Tibial artery (tissue), 4 donors: ENCODE data around the gene DRGX.

Experiments
- DNase-seq, 2 donors: peaks; one replicate each; pipeline ENCODE4 v3.0.0-alpha.2; 2019
- H3K27ac ChIP-seq, 2 donors: fragments of 200-600 bp; sonication (generic) in 1 of 2; 1 replicate in 1 of 2; 2 replicates in 1 of 2; pipeline ENCODE4 v1.5.1; 2018 to 2019; ENCODE audit warnings: mild to moderate bottlenecking in 1 of 2
- H3K27me3 ChIP-seq, 2 donors: fragments of 200-600 bp; sonication (generic) in 1 of 2; one replicate each; pipeline versions ENCODE4 v1.5.1 to v1.6.0; 2016 to 2019
- H3K36me3 ChIP-seq, 3 donors: fragments of 200-600 bp; sonication (generic) in 2 of 3; one replicate each; pipeline ENCODE4 v1.5.1; 2016 to 2019; ENCODE audit warnings: mild to moderate bottlenecking in 2 of 3
- H3K4me1 ChIP-seq, 4 donors: fragments of 200-600 bp; sonication (generic) in 2 of 4; 1 replicate in 3 of 4; 2 replicates in 1 of 4; pipeline ENCODE4 v1.5.1; 2016 to 2019
- H3K4me3 ChIP-seq, 2 donors: fragments of 200-600 bp; sonication (generic) in 1 of 2; 1 replicate in 1 of 2; 2 replicates in 1 of 2; pipeline ENCODE4 v1.5.1; 2018 to 2019; ENCODE audit warnings: mild to moderate bottlenecking in 2 of 2
- H3K9me3 ChIP-seq, 3 donors: fragments of 200-600 bp; sonication (generic) in 1 of 3; one replicate each; pipeline ENCODE4 v1.5.1; 2016 to 2019
- CTCF ChIP-seq, 2 experiments: fragments of 200-600 bp in 1 of 2; fragments of 450-650 bp in 1 of 2; IDR thresholded peaks; one replicate each; pipeline ENCODE4 v1.5.1; 2017 to 2019; ENCODE audit warnings: antibody characterized with exemption in 2 of 2, mild to moderate bottlenecking in 1 of 2, moderate library complexity in 1 of 2
- intact Hi-C: fragments of 100-400 bp; cut with DNase I; formaldehyde crosslinking; loops from one replicate; pipeline ENCODE4 v1.15.0; 2023; ENCODE audit warnings: low total_unique reads

Gene DRGX

GRCh38 chr10:49354593-49354992, 41.3 kb downstream of the DRGX start:
- Histone ChIP-seq H3K36me3 (no peaks in the 10 kb centered on the region), H3K27me3 (no peaks in the 10 kb centered on the region), H3K4me1 (no peaks in the 10 kb centered on the region), H3K4me3 (no peak overlapping the region), H3K9me3 (peaks cover 0 to 12% (median 9%) of the 10 kb centered on the region in 3 donors), H3K27ac (no peak overlapping the region)
- DNase-seq: no peak
- intact Hi-C loops: no loop called here
- TF ChIP-seq CTCF (IDR thresholded peaks at IDR 0.05): no peak

GRCh38 chr10:49353895-49354566, 41.9 kb downstream of the DRGX start:
- no peak for TF ChIP-seq CTCF (IDR thresholded peaks at IDR 0.05)
- no peaks in the 10 kb centered on the region for H3K4me1 ChIP-seq
- no peak overlapping the region for H3K4me3 ChIP-seq
- intact Hi-C loops: no loop called here
- H3K27me3 ChIP-seq: no peaks in the 10 kb centered on the region
- H3K9me3 ChIP-seq: peaks cover 0 to 15% (median 13%) of the 10 kb centered on the region in 3 donors
- no peak for DNase-seq
- H3K27ac ChIP-seq: no peak overlapping the region
- no peaks in the 10 kb centered on the region for H3K36me3 ChIP-seq

- intact Hi-C loops: no loop called here
- no peaks in the 10 kb centered on the region for H3K27me3 ChIP-seq
- no peaks in the 10 kb centered on the region for H3K36me3 ChIP-seq
- H3K9me3 ChIP-seq: peaks cover 0 to 15% (median 13%) of the 10 kb centered on the region in 3 donors
- no peak overlapping the region for H3K27ac ChIP-seq
- no peak overlapping the region for H3K4me3 ChIP-seq
- no peak for DNase-seq
- no peak for TF ChIP-seq CTCF (IDR thresholded peaks at IDR 0.05)
- H3K4me1 ChIP-seq: no peaks in the 10 kb centered on the region
These were observed 42.6 kb downstream of the DRGX start for GRCh38 chr10:49353026-49353894.

GRCh38 chr10:49352323-49352722, 43.6 kb downstream of the DRGX start:
- Histone ChIP-seq H3K27me3 (no peaks in the 10 kb centered on the region), H3K9me3 (peaks cover 0 to 15% (median 13%) of the 10 kb centered on the region in 3 donors), H3K4me1 (no peaks in the 10 kb centered on the region), H3K27ac (no peak overlapping the region), H3K36me3 (no peaks in the 10 kb centered on the region), H3K4me3 (no peak overlapping the region)
- DNase-seq: no peak
- TF ChIP-seq CTCF (IDR thresholded peaks at IDR 0.05): no peak
- intact Hi-C loops: no loop called here

- H3K9me3 ChIP-seq: peaks cover 0 to 15% (median 13%) of the 10 kb centered on the region in 3 donors
These were observed 44.2 kb downstream of the DRGX start for GRCh38 chr10:49351669-49352068.

More at GRCh38 chr10:49351669-49352068, 44.2 kb downstream of the DRGX start:
- Histone ChIP-seq H3K36me3 (no peaks in the 10 kb centered on the region), H3K4me3 (no peak overlapping the region), H3K27ac (no peak overlapping the region), H3K27me3 (no peaks in the 10 kb centered on the region), H3K4me1 (no peaks in the 10 kb centered on the region)
- no peak for DNase-seq
- no peak for TF ChIP-seq CTCF (IDR thresholded peaks at IDR 0.05)
- intact Hi-C loops: no loop called here
